ENCODE data around the gene PLA2G5. TPM values are rescaled to one million over a fixed set of nuclear protein-coding genes. Genes with fewer than 3 reads are reported as not detected.

PLA2G5 gene
- total and polyA plus RNA-seq, 2 donors from 2014 or later, result 0.47 to 0.58 TPM

DNA sequence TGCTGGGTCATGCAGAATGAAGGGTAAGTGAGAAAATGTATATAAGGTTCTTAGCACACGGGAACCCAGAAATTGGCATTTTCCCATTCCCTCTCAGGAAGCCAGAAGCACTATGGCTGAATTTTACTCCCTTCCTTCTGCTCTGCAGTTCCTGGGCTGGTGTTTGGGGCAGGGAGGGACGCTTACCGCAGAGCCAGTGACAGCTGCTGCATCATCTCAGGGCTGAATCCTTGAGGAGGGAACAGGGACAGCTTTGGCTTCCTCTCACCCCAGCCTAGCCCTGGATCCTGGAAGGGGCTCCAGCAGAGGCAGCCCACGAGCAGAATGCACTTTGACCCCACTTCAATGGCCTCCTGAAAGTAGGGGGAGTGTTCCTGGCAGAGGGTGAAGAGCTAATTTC lies 37.4 kb downstream of the PLA2G5 start:
- no peaks in the 10 kb centered on the region for H3K27me3 ChIP-seq (ENCODE audit: control insufficient read depth, insufficient read depth, low read length)
- H3K9ac ChIP-seq (ENCODE audit: low read length in 3 of 3), result no peak overlapping the region
- no peaks in the 10 kb centered on the region for H3K9me3 ChIP-seq (ENCODE audit: control insufficient read depth in 2 of 3, insufficient read depth in 1 of 3, low read length in 3 of 3)
- no peaks in the 10 kb centered on the region for H3K36me3 ChIP-seq (ENCODE audit: control insufficient read depth in 2 of 3, insufficient read depth in 3 of 3, low read length in 3 of 3)
- H3K4me3 ChIP-seq (ENCODE audit: low read length in 3 of 3), result no peak overlapping the region
- H3K27ac ChIP-seq (ENCODE audit: low read depth in 2 of 2, low read length in 2 of 2), result no peak overlapping the region
- no peak for DNase-seq
- no peak for FAIRE-seq
- TF ChIP-seq, protein P1, sequence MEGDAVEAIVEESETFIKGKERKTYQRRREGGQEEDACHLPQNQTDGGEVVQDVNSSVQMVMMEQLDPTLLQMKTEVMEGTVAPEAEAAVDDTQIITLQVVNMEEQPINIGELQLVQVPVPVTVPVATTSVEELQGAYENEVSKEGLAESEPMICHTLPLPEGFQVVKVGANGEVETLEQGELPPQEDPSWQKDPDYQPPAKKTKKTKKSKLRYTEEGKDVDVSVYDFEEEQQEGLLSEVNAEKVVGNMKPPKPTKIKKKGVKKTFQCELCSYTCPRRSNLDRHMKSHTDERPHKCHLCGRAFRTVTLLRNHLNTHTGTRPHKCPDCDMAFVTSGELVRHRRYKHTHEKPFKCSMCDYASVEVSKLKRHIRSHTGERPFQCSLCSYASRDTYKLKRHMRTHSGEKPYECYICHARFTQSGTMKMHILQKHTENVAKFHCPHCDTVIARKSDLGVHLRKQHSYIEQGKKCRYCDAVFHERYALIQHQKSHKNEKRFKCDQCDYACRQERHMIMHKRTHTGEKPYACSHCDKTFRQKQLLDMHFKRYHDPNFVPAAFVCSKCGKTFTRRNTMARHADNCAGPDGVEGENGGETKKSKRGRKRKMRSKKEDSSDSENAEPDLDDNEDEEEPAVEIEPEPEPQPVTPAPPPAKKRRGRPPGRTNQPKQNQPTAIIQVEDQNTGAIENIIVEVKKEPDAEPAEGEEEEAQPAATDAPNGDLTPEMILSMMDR (IDR thresholded peaks at IDR 0.05; ENCODE audit: borderline replicate concordance, extremely low read depth, insufficient read depth), result no peak
- no peaks in the 10 kb centered on the region for H3K4me1 ChIP-seq (ENCODE audit: control insufficient read depth in 2 of 3, insufficient read depth in 2 of 3, low read depth in 1 of 3, low read length in 3 of 3)
- intact Hi-C loops (cut with DNase I), result no loop called here

DNA sequence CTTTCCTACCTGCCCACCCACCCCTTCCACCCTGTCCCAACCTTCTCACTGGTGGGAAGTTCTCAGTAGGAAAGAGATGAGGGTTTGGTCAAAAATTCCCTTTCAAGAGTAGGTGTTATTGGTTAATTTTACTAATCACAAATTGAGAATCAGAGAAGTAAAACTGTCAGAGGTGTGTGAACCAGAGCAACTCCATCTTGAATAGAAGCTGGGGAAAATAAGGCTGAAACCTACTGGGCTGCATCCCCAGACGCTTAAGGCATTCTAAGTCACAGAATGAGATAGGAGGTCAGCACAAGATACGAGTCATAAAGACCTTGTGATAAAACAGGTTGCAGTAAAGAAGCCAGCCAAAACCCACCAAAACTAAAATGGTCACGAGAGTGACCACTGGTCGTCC lies 37.8 kb downstream of the PLA2G5 start:
- H3K4me1 ChIP-seq (ENCODE audit: control insufficient read depth in 2 of 3, insufficient read depth in 2 of 3, low read depth in 1 of 3, low read length in 3 of 3), result no peaks in the 10 kb centered on the region
- H3K4me3 ChIP-seq (ENCODE audit: low read length in 3 of 3), result no peak overlapping the region
- no peaks in the 10 kb centered on the region for H3K27me3 ChIP-seq (ENCODE audit: control insufficient read depth, insufficient read depth, low read length)
- H3K9ac ChIP-seq (ENCODE audit: low read length in 3 of 3), result no peak overlapping the region
- intact Hi-C loops (cut with DNase I), result no loop called here
- H3K36me3 ChIP-seq (ENCODE audit: control insufficient read depth in 2 of 3, insufficient read depth in 3 of 3, low read length in 3 of 3), result no peaks in the 10 kb centered on the region
- no peak for DNase-seq
- TF ChIP-seq, protein P1 (IDR thresholded peaks at IDR 0.05; ENCODE audit: borderline replicate concordance, extremely low read depth, insufficient read depth), result no peak
- no peak for FAIRE-seq
- H3K9me3 ChIP-seq (ENCODE audit: control insufficient read depth in 2 of 3, insufficient read depth in 1 of 3, low read length in 3 of 3), result no peaks in the 10 kb centered on the region
- no peak overlapping the region for H3K27ac ChIP-seq (ENCODE audit: low read depth in 2 of 2, low read length in 2 of 2)

DNA sequence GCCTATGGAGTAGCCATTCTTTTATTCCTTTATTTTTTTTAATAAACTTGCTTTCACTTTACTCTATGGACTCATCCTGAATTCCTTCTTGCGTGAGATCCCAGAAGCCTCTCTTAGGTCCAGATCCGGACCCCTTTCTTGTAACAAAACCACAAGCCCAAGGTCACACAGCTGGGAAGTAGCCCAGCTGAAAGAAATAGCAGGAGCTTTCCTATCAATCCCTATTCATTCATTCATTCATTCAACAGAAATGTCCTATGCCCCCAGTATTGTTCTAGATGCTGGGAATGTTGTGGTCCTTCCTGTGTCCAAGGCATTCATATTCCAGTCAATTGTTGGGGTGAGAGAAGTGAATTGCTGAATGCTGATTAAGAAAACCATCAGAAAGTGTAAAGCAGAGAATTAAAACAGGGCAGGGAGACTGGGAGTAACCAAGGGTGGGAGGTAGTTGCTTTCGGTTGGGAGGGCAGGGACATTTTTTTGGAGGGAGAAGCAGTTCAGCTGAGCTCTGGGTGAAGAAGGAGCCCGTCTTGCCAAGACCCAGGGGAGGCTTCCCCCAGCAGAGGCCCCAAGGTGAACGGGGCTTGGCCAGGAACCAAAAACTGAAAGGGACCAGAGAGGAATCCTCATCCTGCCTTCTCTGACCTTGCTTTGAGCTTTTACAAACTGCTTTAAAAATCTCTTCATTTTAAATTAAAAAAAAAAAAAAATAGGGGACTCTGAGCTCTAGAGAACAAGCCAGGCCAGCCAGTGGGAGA lies 38.6 kb downstream of the PLA2G5 start:
- intact Hi-C loops (cut with DNase I), result no loop called here
- Histone ChIP-seq H3K9ac (ENCODE audit: low read length in 3 of 3) (no peak overlapping the region), H3K4me1 (ENCODE audit: control insufficient read depth in 2 of 3, insufficient read depth in 2 of 3, low read depth in 1 of 3, low read length in 3 of 3) (no peaks in the 10 kb centered on the region), H3K27me3 (ENCODE audit: control insufficient read depth, insufficient read depth, low read length) (no peaks in the 10 kb centered on the region), H3K36me3 (ENCODE audit: control insufficient read depth in 2 of 3, insufficient read depth in 3 of 3, low read length in 3 of 3) (no peaks in the 10 kb centered on the region), H3K9me3 (ENCODE audit: control insufficient read depth in 2 of 3, insufficient read depth in 1 of 3, low read length in 3 of 3) (no peaks in the 10 kb centered on the region), H3K27ac (ENCODE audit: low read depth in 2 of 2, low read length in 2 of 2) (no peak overlapping the region), H3K4me3 (ENCODE audit: low read length in 3 of 3) (no peak overlapping the region)
- DNase-seq, result no peak
- TF ChIP-seq, protein P1 (IDR thresholded peaks at IDR 0.05; ENCODE audit: borderline replicate concordance, extremely low read depth, insufficient read depth), result no peak
- FAIRE-seq, result no peak

Data from kidney (tissue), 14 donors.